Neural crest cell (in vitro differentiated cells): Measurements from ENCODE around the gene TIGD7. TPM values are rescaled to one million over a fixed set of nuclear protein-coding genes. Genes with fewer than 3 reads are reported as not detected.

ENCODE experiments used
- DNase-seq: peaks from one replicate; pipeline ENCODE4 v3.0.0; 2021; ENCODE audit warnings: low read depth, mixed read lengths, low spot score
- H3K27ac Mint-ChIP-seq: one replicate; pipeline ENCODE4 v1.8.0; 2021; ENCODE audit warnings: mild to moderate bottlenecking, mixed read lengths; ENCODE audit not compliant: unreplicated experiment
- H3K27me3 Mint-ChIP-seq: 2 replicates; pipeline ENCODE4 v1.8.0; 2021; ENCODE audit warnings: low read depth, mild to moderate bottlenecking, mixed read lengths
- H3K36me3 Mint-ChIP-seq: 2 replicates; pipeline ENCODE4 v1.8.0; 2021; ENCODE audit warnings: low read depth, mild to moderate bottlenecking, mixed read lengths
- H3K4me1 Mint-ChIP-seq: 2 replicates; pipeline ENCODE4 v1.8.0; 2021; ENCODE audit warnings: mixed read lengths
- H3K4me3 Mint-ChIP-seq: one replicate; pipeline ENCODE4 v1.8.0; 2021; ENCODE audit warnings: mild to moderate bottlenecking, mixed read lengths
- H3K9me3 Mint-ChIP-seq: 2 replicates; pipeline ENCODE4 v1.8.0; 2021; ENCODE audit warnings: mixed read lengths
- total RNA-seq: library from RNA; stranded (reverse); gene quantifications from 2 replicates; pipeline ENCODE4 v1.2.1, GENCODE V29; 2021
- TF ChIP-seq, protein P1 (sequence below): fragments of 200-600 bp; sonication (generic); conservative IDR thresholded peaks from 2 replicates; pipeline ENCODE4 v1.5.0; 2021; ENCODE audit warnings: antibody characterized with exemption, mild to moderate bottlenecking

Gene TIGD7
- total RNA-seq, 1 donor from 2014 or later: 6.6 TPM

- Mint-ChIP-seq H3K4me3 (no peak overlapping the region), H3K36me3 (no peaks in the 10 kb centered on the region), H3K9me3 (no peaks in the 10 kb centered on the region), H3K27ac (no peak overlapping the region), H3K4me1 (no peaks in the 10 kb centered on the region), H3K27me3 (peaks cover 53% of the 10 kb centered on the region)
- TF ChIP-seq, protein P1, sequence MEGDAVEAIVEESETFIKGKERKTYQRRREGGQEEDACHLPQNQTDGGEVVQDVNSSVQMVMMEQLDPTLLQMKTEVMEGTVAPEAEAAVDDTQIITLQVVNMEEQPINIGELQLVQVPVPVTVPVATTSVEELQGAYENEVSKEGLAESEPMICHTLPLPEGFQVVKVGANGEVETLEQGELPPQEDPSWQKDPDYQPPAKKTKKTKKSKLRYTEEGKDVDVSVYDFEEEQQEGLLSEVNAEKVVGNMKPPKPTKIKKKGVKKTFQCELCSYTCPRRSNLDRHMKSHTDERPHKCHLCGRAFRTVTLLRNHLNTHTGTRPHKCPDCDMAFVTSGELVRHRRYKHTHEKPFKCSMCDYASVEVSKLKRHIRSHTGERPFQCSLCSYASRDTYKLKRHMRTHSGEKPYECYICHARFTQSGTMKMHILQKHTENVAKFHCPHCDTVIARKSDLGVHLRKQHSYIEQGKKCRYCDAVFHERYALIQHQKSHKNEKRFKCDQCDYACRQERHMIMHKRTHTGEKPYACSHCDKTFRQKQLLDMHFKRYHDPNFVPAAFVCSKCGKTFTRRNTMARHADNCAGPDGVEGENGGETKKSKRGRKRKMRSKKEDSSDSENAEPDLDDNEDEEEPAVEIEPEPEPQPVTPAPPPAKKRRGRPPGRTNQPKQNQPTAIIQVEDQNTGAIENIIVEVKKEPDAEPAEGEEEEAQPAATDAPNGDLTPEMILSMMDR: no peak
- no peak for DNase-seq
Measured at GRCh38 chr16:3249020-3249419, 56.2 kb downstream of the TIGD7 start.

Other genes starting within 250 kb of the TIGD7 start
- not detected in 2 replicates for gene IL32, start 239.8 kb downstream of the TIGD7 start, total RNA-seq
- gene ZSCAN10, start 206.1 kb downstream of the TIGD7 start, total RNA-seq: not detected in 2 replicates
- gene ZNF205, start 192.8 kb downstream of the TIGD7 start, total RNA-seq: 19.7 and 21.1 TPM in 2 replicates
- gene ZNF213, start 170.4 kb downstream of the TIGD7 start, total RNA-seq: 14.9 and 15.9 TPM in 2 replicates
- 0.35 TPM in 1 of 2 replicates, not detected in the other for gene OR1F1, start 117.2 kb downstream of the TIGD7 start, total RNA-seq
- gene ZNF200, start 70.3 kb downstream of the TIGD7 start, total RNA-seq: 12.1 and 14.1 TPM in 2 replicates
- not detected in 2 replicates for gene MEFV, start 48.8 kb downstream of the TIGD7 start, total RNA-seq
- 32.7 and 34.0 TPM in 2 replicates for gene ZNF263, start 21.9 kb downstream of the TIGD7 start, total RNA-seq
- gene ZNF75A, start 67 bp upstream of the TIGD7 start, total RNA-seq: 43.8 and 48.9 TPM in 2 replicates
- gene OR2C1, start 50.5 kb upstream of the TIGD7 start, total RNA-seq: 0.16 TPM in 1 of 2 replicates, not detected in the other
- 18.3 TPM in 2 replicates for gene ZSCAN32, start 95.6 kb upstream of the TIGD7 start, total RNA-seq
- 12.8 and 15.5 TPM in 2 replicates for gene ZNF174, start 95.8 kb upstream of the TIGD7 start, total RNA-seq
- gene ZNF597, start 138.1 kb upstream of the TIGD7 start, total RNA-seq: 2.0 and 2.2 TPM in 2 replicates
- gene NAA60, start 138.2 kb upstream of the TIGD7 start, total RNA-seq: 48.9 and 55.3 TPM in 2 replicates
- not detected in 2 replicates for gene C16orf90, start 190.1 kb upstream of the TIGD7 start, total RNA-seq
- 30.7 and 33.8 TPM in 2 replicates for gene CLUAP1, start 195.6 kb upstream of the TIGD7 start, total RNA-seq